ENCODE measurements around the gene TMEM108.
A peak's percentile ranks its signal among the peaks of the same experiment; 100 is the strongest.

TMEM108 gene

DNA sequence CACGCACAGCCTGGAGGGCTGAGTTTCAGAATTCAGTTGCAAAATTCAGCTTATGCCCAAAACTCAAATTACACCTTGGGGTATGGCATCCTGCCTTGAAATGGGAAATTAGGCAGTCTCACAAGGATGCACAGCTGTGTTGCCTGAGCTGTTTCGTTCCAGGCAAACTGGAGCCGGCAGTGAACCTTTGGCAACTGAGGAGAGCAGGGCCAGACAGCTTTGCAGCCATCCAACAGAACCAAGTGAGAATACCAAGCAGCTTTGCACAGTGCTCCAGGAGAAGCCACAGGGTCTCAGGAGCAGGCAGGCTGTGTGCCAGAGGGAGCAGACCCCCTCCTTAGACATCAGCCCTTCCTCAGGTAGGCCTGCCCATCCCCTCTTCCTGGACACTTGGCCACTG is 329.2 kb downstream of the TMEM108 start:
- no peak for DNase-seq

DNA sequence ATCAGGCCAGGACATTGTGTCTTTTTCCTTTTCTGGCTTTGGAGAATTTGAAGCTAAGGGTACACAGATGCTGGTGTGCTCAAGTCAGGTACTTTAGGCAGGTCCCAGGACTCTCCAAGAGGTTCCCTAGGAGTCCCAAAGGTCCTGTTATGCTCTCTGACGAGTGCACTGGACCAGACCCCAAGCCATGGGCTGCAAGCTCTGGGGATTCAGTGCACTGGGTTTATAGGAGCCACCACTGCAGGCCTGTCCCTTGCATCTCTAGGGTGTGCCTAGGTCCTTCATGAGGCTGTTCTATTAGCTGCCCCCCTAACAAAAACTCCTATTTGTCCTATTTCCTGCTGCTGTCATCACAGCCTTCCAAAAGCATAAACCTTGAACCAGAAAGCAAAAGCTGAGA is 329.8 kb downstream of the TMEM108 start:
- no peak for DNase-seq

DNA sequence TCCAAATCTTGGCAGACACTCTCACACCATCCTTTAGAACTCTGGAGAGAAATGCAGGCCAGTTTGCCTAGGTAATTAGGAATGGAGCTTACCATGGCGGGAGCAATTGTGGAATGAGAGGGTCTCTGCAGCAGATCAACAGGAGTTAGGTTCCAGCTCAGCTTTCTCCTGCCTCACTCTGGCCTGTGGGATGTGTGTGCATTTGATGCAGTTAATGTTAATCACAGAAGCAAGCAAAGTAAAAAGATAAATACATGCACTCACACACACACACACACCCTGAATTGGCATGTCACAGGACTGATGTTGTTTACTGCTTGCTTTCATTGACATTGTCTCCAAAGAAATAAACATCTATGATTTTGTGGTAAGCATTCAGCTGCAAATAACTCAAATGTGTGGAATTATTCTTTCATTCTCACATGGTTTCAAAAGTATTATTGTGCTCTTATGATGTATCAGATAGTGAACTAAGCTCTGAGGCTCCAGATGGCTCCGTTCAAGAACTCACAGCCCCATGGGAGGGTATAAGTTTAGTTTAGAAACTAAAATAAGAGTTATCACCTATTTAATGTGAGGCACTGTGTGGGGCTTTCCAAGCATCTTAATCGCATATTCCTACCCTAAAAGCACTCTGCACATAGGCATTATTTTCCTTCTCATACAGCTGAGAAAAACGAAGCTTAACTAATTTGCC is 330.3 kb downstream of the TMEM108 start:
- no peak for DNase-seq

DNA sequence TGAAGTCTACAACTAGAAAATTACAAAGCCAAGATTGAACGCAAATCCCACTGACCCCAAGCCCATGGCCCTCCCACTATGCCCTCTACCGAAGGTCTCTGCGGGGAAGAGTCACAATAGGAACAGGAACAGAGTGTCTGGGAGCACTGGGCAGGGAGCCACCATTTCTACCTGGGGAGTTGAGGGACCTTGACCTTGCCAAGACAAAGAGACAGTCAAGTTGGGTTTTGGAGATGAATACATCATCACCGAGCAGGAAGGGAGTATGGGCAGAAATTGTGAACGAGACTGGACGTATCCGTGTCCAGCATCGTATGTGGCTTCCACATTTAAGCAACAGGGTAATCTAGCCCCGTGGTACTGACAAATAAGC is 330.9 kb downstream of the TMEM108 start:
- DNase-seq = no peak

DNA sequence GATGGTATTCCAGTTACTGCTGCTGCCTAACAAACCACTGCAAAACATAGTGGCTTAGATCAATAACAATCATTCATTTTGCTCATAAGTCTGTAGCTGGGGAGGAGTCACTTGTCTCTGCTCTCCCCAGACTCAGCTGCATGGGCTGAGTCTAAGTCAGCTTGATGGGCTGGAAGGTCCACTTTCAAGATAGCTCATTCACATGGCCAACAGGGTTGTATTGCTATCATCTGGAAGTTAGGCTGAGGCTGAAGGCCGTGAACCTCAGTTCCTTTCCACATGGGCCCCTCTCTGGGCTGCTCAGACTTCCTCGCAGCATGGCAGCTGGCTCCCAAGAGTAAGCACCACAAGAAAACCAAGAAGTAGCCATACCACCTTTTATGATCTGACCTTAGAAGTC is 333.0 kb downstream of the TMEM108 start:
- DNase-seq = no peak

DNA sequence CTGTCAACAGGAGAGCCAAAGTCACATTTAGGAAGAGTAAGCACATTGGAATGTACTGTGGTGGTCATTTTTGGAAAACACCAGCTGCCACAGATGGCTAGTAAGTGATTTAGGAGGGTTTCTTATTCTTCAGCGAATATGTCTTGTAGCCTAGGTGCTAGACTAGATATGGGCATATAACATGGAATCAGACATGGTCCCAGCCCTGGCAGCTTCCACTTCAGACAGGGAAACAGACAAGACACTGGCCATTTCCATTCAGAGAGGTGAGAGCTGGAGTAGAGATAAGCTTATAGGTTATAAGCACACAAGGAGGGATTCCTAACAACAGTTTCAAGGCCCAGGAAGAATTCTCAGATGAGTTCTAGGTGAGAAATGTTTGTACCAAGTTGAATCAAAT is 333.5 kb downstream of the TMEM108 start:
- no peak for DNase-seq

DNA sequence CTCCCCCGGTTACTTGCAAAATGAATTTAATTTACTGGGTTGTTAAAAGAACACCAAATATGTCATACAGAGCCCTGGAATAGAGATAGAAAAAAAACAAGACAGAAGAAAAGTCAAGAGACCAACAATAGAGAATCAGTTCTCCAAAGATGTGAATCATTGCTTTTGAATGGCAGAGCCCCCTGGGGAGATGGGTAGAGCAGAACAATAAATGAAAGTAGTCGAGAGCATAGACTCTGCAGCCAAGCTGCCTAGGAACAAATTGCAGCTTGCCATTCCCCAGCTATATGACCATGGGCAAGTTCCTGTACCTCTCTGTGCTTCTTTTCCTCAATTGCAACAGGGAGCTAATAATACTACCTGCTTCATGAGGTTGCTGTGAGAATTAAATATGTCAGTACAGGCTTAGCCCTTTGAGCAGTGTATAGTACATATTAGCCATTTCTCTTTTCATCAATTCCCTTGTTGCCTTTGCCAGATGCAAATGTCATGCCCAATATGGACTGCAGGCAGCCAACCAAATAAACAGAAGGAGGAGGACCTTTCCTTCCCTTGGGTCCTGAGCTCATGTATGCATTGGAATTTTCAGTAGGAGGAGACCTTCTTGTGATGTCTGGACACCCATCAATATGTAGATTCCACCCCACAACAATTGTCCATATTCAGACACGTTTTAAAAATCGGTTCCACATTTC is 336.7 kb downstream of the TMEM108 start:
- no peak for DNase-seq

DNA sequence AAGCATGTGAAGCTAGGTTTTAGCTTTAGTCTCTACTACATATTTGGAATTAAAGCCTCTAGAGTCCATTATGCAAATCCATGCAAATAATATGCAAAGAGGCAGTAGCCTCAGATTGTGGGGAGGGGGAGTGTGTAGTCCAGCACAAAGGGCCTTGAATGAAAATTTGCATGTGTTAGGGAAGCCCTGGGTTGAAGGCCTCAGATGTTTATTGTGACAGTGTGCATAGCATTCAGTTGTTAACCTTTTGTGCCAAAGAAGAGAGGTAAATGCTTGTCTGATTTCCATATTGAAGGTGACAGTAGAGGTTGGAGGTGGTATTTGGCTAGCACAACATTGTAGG is 337.2 kb downstream of the TMEM108 start:
- DNase-seq = no peak

DNA sequence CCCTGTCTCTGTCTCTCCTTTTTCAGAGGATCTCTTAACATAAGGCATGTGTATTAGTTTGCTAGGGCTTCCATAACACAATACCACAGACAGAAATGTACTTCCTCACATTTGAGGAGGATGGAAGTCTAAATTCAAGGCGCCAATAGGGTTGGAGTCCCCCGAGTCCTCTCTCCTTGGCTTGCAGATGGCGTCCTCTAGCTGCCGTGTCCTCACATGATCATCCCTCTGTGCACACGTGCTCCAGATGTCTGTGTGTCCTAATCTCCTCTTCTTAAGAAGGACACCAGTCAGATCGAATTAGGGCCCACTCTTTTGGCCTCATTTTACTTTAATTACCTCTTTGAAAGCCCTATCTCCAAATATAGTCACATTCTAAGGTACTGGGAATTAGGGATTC is 338.6 kb downstream of the TMEM108 start:
- DNase-seq = no peak

DNA sequence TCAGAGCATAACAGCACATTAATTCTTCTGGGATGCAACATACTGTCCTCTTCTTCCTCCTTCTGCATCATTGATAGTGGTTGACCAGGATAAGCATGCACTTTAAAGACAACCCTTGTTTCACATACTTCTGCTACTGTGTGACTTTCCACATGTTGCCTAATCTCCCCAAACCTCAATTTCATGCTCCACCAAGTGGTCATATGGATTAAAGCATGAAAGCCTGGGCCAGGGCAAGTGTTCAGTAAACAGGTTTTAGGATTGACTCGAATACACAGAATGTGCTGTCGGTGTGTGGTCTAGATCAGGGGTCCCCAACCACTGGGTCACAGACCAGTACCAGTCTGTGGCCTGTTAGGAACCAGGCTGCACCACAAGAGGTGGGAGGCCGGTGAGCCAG is 339.2 kb downstream of the TMEM108 start:
- DNase-seq = peak; percentile 60

DNA sequence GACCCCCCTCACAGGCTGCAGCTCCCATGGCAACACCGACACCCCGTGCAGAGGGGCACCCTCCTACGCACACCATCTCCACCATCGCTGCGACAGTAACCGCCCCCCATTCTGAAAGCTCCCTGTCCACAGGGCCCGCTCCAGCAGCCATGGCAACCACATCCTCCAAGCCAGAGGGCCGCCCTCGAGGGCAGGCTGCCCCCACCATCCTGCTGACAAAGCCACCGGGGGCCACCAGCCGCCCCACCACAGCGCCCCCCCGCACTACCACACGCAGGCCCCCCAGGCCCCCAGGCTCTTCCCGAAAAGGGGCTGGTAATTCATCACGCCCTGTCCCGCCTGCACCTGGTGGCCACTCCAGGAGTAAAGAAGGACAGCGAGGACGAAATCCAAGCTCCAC is 341.7 kb downstream of the TMEM108 start:
- DNase-seq = no peak

DNA sequence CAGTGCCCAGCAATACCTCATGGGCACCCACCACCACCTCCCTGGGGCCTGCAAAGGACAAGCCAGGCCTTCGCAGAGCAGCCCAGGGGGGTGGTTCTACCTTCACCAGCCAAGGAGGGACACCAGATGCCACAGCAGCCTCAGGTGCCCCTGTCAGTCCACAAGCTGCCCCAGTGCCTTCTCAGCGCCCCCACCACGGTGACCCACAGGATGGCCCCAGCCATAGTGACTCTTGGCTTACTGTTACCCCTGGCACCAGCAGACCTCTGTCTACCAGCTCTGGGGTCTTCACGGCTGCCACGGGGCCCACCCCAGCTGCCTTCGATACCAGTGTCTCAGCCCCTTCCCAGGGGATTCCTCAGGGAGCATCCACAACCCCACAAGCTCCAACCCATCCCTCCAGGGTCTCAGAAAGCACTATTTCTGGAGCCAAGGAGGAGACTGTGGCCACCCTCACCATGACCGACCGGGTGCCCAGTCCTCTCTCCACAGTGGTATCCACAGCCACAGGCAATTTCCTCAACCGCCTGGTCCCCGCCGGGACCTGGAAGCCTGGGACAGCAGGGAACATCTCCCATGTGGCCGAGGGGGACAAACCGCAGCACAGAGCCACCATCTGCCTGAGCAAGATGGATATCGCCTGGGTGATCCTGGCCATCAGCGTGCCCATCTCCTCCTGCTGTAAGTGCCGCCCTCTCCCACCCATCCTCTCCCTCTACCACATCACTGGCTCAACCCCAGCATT is 342.5 kb downstream of the TMEM108 start:
- DNase-seq = no peak

DNA sequence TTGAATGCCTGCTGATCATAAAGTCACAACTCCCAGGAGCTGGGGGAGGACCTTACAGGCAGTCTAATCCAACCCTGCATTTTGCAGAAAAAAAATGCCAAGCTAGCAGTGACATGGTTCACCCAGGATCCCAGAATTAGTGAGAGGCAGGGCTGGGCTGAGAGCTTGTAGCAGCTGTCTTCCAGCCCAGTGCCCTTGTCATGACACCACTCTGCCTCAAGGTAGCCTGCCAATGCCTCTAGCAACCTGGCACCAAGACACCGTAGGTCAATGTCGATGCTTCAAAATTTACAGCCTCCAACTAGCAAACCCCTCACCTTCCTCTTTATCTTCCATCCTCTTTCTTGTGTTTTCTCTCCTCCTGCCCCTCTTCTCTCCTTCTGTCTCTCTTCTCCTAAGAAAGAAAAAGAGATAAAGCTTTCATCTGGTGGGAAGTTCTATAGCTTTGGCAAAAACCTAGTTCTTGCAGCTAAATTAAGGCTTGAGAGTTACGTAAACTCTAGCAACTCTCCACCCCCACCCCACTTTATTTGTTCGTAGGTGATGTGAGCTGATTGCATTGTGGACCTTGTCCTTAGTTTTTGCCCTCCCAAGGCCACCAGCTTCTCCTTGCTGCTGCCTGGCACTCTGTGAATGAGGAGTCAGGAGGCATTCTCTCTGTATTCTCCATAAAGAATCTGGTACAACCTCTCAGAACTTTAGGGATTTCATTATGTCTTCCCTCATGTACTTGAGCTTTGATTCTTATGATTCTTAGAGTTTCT is 343.3 kb downstream of the TMEM108 start:
- DNase-seq = no peak

DNA sequence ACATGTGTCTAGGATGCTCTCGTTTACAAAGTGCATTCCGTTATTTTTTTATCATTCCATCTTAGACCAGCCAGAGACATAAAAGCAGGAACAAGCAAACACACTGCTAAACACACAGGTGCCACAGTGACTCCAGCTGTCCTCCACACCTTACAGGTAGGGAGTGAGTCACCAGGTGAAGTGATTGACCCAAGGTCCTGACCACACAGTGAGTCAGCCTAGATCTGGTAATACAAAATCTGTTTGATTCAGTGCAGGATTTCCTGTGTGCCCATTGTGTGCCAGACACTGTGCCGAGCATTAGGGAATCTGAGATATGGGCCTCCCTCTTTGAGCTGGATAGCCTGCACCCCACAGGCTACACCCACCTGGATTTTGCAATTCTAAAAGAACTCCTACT is 345.0 kb downstream of the TMEM108 start:
- DNase-seq = no peak

DNA sequence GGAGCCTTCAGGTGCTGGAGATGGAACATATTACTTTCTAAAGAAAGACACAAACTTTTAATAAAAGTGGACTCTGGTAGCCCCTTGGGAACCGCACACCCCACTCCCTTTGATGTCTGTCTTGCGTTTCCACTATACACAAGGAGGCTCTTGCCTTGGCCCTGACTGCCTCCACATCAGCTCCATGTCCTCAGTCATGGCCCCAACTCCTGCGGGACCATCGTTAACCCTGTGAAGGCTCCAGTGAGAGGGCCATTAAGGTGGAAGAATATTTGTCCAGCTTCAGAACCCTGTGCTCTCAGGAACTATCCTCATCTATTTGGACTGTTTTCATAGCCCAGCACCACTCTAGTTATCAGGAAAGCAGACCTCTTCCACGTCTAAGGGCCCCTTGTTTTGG is 345.6 kb downstream of the TMEM108 start:
- DNase-seq = no peak

DNA sequence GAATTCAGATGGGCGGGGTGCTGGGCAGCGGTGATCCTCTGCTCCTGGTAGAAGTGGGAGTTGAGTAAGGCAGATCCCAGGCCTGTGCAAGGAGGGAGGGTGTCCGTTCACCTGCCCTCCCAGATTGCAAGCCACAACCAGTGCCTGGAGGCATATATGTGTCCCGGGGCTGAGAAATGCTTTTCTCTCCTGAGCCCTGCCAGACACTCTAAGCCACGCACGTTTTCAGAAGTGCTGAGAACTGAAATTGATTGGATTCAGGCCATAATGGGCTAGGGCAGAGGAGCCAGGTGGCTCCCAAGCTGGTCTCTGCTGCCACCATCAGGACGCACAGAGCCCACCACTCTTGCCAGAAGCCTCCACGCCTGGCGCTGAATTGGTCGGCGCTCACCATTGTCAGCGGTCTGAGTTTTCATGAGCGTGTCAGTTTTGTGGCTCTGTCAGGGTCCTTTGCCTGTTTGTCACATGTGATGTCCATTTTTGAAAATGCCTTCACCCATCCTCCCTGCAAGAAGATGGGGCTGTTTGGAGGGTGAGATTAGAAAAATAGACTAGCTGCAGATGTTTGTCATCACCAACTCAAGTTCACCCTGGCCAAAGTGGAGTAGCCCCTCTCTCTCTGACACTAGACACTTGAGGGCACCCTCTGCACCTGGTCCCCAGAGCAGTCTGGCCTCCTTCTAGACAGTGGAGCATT is 346.3 kb downstream of the TMEM108 start:
- DNase-seq = peak; percentile 52

DNA sequence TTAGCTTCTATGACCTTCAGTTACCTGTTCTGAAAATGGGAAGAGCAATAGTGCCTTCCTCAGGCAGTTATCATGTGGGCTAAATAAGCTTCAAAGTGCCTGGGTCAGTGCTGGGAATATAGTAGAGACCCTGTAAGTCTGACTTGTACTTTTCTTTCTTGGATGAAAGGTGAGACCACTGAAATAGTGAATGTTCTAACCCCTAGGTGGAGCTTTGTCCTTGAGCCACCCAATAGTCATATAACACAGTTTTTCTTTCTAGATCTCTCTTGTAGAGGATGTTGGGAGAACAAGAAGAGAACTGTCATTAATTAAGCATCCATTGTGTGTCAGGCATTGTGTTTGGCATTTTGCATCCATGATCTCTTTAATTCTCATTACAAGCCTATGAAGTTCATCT is 348.7 kb downstream of the TMEM108 start:
- DNase-seq = no peak

DNA sequence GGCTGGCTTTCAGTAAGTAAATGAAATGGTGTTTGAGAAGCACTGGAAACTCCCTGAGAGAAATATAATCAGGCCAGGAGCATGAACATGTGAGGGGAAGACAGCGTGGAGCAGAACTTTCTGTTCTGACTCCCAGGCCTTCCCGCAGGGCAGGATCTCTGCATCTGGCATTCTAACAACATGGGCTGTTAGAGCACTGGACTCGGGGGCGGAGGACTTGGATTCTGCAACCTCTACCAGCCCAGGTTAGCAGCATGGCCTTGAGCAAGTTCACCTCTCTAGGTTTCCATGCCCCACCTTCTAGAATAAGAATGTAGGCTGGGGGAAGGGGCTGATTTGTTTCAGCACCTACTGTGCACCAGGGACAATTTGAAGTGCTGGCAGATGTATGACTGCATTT is 349.1 kb downstream of the TMEM108 start:
- DNase-seq = no peak

DNA sequence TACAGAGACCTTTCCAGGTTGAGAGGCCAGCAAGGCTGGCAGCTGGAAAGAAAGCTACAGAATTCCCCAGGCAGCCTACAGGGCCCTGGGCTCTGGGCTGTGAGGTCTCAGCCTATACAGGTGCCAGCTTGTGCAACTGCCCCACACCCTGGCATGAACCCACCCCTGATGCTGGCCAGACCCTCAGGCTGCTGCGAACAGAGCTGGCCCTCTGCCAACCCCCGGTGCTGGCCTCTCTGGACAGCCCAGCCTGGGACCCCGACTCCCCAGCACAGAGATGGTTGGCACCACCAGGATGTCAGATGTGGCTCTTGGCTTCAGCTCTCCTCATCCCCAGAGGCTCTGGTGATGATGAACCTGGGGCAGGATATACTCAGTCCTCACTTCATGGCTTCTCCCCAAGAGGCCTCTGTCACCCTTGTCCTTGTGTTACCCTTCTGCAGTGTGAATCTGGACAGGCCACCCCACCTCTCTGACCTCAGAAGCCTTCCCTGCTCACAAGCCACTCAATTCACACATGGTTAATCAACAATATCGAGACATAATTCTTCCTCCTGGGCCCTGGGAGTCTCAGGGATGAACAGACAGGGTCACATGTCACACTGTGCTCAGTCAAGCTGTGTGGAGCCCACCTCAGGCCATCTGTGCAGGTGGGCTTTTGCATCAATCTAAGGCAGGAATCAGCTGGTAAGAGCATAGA is 350.7 kb downstream of the TMEM108 start:
- DNase-seq = no peak

DNA sequence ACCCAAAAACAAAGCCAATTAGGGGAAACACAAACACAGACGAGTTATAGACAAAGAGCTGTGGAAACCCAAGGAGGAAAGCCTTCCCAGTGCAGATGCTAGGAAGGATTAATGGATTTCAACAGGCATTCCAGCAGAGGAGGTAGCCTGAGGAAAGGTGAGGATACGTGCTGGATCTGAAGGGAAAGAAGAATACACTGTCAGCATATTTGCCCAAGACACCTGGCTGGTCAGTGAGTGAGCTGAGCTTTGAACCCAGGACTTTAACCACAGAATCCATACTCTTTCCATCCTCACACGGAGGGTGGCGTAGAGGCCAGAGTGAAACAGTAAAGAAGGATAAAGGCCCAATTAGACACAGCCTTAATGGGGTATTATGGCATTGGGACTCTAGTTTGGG is 352.5 kb downstream of the TMEM108 start:
- no peak for DNase-seq

DNA sequence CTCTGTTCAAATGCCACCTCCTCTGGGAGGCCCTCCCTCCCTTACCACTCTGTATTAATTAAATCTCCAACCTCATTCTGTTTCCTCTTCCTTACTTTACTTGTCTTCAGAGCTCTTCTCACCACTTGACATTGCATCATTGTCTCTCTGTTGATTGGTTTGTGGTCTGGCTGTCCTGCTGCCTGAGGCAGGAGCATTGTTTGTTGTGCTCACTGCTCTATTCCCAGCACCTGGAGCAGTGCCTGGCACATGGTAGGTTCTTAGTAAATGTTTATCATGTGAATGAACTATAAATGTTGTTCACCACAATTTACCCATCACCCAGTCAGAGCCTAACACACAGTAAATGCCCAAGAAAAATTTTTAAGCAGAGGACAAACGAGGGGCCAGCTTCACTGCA is 355.0 kb downstream of the TMEM108 start:
- DNase-seq = no peak

Data from 8988T (cell line).